ENCODE measurements around the gene NUP133.
"Not testable (repeated sequence)": the region's sequence is repeated elsewhere in the genome, so short reads cannot be mapped to it uniquely, and the experiment has no call there.

NUP133 gene

GRCh38 chr1:229508823-229509337 is 739 bp upstream of the NUP133 start:
- no peak for DNase-seq (ENCODE audit: low read depth)

DNA sequence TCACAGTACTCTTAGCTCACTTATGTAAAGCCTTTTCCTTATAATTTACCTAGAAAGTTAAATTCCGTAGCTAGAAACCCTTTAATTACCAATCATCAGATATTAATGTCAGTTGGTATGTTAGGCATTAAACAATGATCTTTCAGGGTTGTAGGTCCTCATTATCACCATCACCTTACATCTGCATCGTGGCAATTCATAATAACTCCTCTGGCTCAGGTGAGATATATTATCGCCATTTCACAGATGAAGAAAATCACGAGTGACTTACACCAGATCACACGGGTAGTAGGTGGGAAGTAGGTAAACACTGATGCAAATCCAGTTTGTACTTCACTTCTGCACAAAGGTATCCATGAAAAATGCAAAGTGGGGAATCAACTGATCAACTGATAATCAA is 639 bp downstream of the NUP133 start:
- no peak for DNase-seq (ENCODE audit: low read depth)

DNA sequence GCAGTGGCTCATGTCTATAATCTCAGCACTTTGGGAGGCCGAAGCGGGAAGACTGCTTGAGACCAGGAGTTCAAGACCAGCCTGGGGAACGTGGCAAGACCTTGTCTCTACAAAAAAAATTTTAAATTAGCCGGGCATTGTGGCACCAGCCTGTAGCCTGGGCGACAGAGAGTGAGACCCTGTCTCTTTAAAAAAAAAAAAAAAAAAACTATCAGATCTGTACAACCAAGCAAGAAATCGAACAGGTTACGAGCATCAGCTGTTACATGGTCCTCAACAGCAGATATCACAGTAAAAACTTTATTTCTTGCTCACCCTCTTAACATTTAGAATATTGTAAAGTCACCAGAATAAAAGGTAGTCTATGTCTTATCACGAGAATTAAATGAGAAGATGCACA is 1.5 kb downstream of the NUP133 start:
- DNase-seq (ENCODE audit: low read depth) = no peak

DNA sequence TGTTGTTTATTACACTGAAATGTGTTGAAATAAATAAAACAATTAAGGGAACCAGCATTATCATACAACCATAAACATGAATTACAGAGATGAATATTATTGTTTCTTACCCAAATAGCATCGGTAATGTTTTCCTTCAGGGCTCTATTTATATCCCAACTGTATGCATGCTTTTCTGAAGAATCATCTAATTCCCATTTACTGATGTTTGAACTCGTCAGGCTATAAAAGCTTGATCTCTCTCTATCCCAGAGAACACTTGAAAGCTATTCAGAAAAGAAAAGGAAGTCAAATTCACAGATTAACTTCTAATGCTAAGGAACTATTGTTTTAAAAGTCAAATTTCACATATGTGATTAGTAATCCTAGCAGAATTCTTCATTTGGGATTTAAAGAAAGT is 12.4 kb downstream of the NUP133 start:
- no peak for DNase-seq (ENCODE audit: low read depth)

GRCh38 chr1:229487181-229487580 is 21.0 kb downstream of the NUP133 start:
- DNase-seq (ENCODE audit: low read depth) = no peak

DNA sequence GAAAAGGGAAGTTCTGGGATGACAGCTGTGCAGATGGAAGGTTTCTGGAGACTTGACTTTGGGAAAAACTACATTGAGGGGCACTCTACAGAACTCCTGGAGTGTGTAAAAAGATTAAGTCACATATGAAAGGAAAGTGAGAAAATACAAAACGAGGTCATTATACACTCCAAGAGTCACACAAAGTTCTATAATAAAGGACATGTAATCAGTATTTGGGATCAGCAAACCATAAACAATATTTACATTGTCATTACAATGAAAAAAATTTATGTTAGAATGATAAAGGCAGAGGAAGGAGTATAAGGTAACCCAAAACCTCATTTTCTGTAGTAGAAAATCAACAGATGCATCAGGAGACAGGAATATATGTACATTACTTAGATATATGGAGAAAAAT is 22.8 kb downstream of the NUP133 start:
- DNase-seq (ENCODE audit: low read depth) = no peak

DNA sequence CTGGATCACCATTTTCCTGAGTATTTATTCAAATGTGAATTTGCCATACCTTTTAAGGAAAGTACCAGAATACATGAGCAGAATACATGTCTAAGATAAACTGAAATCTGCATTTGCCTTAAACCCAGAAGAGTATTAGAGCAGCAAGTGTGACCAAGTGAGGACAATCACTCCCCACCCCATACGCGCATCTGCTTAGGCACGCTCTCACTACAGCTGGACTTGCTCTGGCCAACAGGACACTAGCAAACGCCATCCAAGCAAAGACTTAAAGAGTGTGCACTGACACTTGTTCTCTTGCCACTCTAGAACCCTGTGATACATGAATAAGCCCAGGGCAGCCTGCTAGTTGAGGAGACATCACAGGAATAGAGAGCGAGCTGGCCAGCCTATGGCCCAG is 25.6 kb downstream of the NUP133 start:
- DNase-seq (ENCODE audit: low read depth) = no peak

GRCh38 chr1:229480495-229480894 is 27.6 kb downstream of the NUP133 start:
- DNase-seq (ENCODE audit: low read depth) = no peak

DNA sequence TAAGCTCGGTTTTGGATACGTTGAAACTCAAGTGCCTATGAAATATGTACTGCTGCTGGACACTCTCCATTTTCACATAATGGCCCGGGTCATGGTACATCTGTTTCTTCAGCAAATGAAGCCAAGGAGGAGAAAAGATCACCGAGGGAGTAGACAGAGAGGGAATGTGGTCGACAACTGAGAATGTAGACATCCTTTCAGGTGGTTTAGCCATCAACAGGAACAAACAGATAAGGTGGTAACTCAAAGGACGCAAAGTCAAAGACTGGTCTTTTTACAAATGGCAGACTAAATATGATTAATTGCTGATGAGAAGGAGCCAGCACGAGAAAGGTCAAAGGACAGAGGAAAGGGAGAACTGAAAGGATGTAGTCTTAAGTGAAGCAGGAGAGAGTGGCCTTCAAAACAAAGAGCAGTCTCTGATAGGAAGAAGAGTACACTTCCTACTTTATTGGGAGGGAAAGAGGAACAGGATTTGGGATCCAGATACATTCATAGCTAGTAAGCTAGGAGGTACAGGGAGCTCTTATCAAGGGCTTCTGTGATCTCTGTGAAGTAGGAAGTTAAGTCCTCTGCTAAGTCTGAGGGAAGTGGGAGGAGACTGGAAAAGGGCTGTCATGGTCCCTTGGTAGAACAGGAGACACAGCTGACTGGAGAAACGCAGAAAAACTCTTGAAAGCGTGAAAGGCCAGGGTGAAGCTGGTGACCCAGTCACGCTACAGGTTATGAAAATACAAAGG is 28.3 kb downstream of the NUP133 start:
- no peak for DNase-seq (ENCODE audit: low read depth)

DNA sequence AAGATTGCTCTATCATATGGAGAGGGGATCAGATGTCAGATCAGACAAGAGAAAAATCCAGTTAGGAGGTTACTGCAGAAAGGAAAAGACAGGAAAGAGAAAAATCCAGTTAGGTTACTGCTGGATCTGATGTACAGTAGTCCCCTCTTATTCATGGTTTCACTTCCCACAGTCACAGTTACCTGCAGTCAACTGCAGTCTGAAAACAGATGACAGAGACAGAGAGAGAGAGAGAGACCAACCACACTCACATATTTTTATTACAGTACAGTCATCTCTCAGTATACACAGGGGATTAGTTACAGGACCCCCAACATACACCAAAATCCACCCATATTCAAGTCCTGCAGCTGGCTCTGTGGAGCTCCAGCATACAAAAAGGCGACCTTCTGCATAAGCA is 29.3 kb downstream of the NUP133 start:
- no peak for DNase-seq (ENCODE audit: low read depth)

DNA sequence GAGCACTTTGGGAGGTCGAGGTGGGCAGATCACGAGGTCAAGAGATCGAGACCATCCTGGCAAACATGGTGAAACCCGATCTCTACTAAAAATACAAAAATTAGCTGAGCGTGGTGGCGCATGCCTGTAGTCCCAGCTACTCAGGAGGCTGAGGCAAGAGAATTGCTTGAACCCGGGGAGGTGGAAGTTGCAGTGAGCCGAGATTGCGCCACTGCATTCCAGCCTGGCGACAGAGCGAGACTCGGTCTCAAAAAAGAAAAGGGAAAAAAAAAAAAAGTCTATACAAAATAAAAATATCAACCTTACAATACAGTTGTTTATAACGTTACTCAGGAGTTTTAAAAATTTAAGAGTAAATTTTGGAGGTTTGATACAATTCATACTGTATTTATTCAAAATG is 32.3 kb downstream of the NUP133 start:
- DNase-seq (ENCODE audit: low read depth) = not testable (repeated sequence)

GRCh38 chr1:229474509-229474908 is 33.6 kb downstream of the NUP133 start:
- DNase-seq (ENCODE audit: low read depth) = no peak

DNA sequence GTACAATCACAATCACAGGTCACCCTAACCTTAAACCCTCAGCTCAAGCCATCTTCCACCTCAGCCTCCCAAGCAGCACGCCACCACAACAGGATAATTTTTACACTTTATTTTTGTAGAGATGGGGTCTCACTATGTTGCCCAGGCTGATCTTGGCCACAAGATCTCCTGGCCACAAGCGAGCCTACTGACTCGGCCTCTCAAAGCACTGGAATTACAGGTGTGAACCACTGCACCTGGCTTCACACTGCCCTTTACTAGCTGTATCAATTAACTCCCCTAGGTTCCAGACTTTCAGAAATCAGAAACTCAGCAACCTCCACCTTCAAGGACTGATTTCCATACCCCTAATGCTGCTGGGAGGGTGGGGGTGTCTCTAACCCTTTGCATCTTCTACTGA is 37.0 kb downstream of the NUP133 start:
- DNase-seq (ENCODE audit: low read depth) = no peak

DNA sequence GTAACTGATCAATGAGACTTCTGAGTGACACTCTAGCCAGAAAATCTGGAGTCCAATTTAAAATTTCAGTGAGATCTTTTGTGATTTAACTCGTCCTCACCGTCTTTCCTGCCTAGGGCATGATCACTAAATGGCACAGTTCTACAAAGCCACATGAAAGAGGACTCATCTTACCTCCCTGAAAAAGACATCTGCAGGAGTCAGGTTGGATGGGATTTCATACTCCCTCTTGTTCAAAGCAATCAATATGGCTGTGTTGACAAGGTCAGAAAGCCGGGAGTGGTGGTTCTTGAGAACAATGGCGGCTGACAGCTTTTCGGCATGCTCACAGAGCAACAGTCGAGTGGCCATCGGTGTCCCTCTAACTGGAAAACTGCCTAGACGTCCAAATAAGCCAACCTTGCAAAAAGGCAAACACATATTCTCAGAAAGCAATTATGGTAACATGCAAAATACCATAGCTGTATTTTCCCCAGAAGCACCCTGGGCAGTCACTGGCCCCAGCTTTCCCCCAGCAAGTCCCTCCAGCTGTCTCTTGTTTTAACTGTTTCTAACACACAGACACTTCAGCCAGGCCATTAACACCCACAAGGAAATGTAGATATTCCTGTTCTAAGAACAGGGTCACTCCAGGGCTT is 37.6 kb downstream of the NUP133 start:
- DNase-seq (ENCODE audit: low read depth) = no peak

GRCh38 chr1:229466887-229467286 is 41.3 kb downstream of the NUP133 start:
- no peak for DNase-seq (ENCODE audit: low read depth)

- no peak for DNase-seq (ENCODE audit: low read depth)
Observed at GRCh38 chr1:229464672-229465071, 43.5 kb downstream of the NUP133 start.

GRCh38 chr1:229461032-229461668 is 47.0 kb downstream of the NUP133 start:
- DNase-seq (ENCODE audit: low read depth) = no peak

- DNase-seq (ENCODE audit: low read depth) = no peak
Observed at GRCh38 chr1:229459815-229460214, 48.3 kb downstream of the NUP133 start.

GRCh38 chr1:229457436-229457835 is 50.7 kb downstream of the NUP133 start:
- no peak for DNase-seq (ENCODE audit: low read depth)

DNA sequence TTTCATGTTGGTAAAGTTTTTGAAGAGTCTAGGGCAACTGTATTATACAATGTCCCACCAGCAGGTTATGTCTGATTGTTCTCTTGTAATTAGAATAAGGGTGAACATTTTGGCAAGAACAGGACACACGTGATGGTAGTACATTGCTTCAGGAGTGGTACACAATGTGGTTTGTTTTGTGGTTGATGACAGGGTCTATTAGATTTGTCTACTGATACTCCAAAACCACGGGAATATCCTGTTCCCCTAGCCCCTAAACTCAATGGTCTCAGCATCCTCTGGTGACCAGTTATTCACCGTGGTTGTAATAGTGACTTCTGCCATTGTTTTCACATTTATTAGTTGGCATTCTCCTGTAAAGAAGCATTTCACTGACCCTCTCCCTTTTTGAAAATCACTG is 52.1 kb downstream of the NUP133 start:
- no peak for DNase-seq (ENCODE audit: low read depth)

DNA sequence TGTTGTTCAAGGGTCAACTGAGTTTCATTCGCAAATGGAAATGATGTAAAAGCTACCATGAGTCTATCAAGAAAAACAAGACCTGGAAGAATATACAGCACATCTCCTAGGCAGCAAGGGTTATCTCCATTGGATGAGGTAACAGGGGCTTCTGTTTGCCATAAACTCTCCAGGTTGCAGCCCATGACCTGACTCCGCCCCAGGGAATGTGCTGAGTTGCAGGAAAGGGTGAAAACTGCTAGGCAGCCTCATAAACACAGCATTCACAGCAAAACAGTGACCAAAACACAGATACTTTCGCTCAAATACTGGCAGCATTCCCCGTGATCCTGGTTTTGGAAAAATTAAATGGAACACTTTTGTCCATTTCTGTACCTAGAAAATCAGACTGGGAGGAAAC is 54.1 kb downstream of the NUP133 start:
- no peak for DNase-seq (ENCODE audit: low read depth)

DNA sequence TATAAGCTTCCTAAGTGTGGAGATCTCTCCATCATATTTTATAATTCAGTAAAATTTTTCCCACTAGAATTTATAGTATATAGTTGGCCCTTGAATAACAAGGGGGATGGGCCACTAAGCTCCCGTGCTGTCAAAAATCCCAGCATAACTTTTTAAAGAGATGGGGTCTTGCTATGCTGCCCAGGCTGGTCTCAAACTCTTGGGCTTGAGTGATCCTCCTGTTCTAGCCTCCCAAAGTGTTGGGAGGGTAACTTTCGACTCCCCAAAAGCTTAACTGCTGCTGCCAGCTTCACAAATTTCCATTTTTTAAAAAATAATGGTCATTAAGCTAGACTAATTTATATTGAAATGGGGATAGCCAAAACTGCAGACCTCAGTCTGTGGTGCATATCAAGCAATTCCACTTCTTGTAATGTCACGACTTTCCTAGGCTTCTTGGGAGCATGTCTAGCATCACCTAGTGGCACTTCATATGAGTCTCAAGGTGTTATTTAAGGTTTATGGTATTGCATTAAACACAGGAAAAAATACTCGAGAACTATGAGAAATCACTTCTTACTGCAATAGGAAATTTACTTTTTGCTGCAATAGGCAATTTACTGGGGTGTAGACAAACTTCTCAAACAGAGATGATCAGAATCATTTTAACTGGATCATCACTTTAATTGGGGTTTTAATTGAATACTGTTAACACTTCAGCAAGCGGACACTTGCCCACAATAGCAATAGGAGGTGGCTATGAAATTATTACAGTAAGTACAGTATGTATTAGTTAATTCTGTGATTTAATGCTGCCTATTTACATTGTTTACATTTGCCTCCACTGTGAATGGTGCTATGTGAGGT is 55.0 kb downstream of the NUP133 start:
- no peak for DNase-seq (ENCODE audit: low read depth)

Measured in stromal cell of bone marrow (primary cell).